HEK293 (cell line): ENCODE results near the gene CNFN.

Experiments used
- CTCF ChIA-PET: fragments of 350-600 bp; formaldehyde crosslinking; extraction: SDS; loops from one replicate; lab custom pipeline; 2021; ENCODE audit warnings: antibody characterized with exemption; lab: Yijun Ruan, JAX
- POLR2A ChIA-PET: fragments of 300-600 bp; formaldehyde crosslinking; extraction: SDS; loops from one replicate; lab custom pipeline; 2020; ENCODE audit warnings: antibody characterized with exemption, inconsistent platforms; lab: Yijun Ruan, JAX
- H3K27ac ChIP-seq: fragments of 200-500 bp; sonication (Bioruptor generic); 2 replicates; pipeline ENCODE4 v1.5.1; 2014; ENCODE audit warnings: low read depth, low read length, control low read depth, inconsistent platforms; ENCODE audit errors: extremely low read depth
- H3K36me3 ChIP-seq, 2 experiments: fragments of 200-500 bp in 1 of 2; sonication (Bioruptor generic) in 1 of 2; 1 replicate in 1 of 2; 2 replicates in 1 of 2; pipeline ENCODE4 v1.5.1; 2014 to 2017; ENCODE audit warnings: inconsistent platforms in 2 of 2, low read length in 2 of 2; ENCODE audit not compliant: control insufficient read depth in 2 of 2, insufficient read depth in 1 of 2
- H3K4me1 ChIP-seq: fragments of 200-500 bp; sonication (Bioruptor generic); 2 replicates; pipeline ENCODE4 v1.5.1; 2014; ENCODE audit warnings: mild to moderate bottlenecking, low read length, inconsistent platforms; ENCODE audit not compliant: control insufficient read depth, insufficient read depth
- H3K4me3 ChIP-seq: 2 replicates; pipeline ENCODE4 v1.5.1; 2011; ENCODE audit warnings: low read depth, mild to moderate bottlenecking, control low read depth, low read length, moderate library complexity
- H3K9me3 ChIP-seq: fragments of 200-500 bp; sonication (Bioruptor generic); 2 replicates; pipeline ENCODE4 v1.5.1; 2014; ENCODE audit warnings: low read depth, low read length, inconsistent platforms; ENCODE audit not compliant: control insufficient read depth, insufficient read depth
- GLIS1 ChIP-seq: fragments of 450-650 bp; formaldehyde crosslinking; IDR thresholded peaks from 2 replicates; pipeline ENCODE4 v1.5.1; 2016; ENCODE audit warnings: missing biosample characterization, missing genetic modification characterization
- GLIS2 ChIP-seq: fragments of 450-650 bp; formaldehyde crosslinking; IDR thresholded peaks from 2 replicates; pipeline ENCODE4 v1.5.1; 2016; ENCODE audit warnings: missing biosample characterization, missing genetic modification characterization
- KLF1 ChIP-seq: fragments of 450-650 bp; formaldehyde crosslinking; IDR thresholded peaks from 2 replicates; pipeline ENCODE4 v1.5.1; 2016; ENCODE audit warnings: missing biosample characterization, missing genetic modification characterization
- PBX3 ChIP-seq: sonication (generic); formaldehyde crosslinking; IDR thresholded peaks from 2 replicates; pipeline ENCODE4 v1.8.1; 2022; ENCODE audit warnings: mild to moderate bottlenecking, moderate library complexity, missing genetic modification reagents
- SP7 ChIP-seq: fragments of 450-650 bp; formaldehyde crosslinking; IDR thresholded peaks from 2 replicates; pipeline ENCODE4 v1.5.1; 2016; ENCODE audit warnings: missing biosample characterization, missing genetic modification characterization
- ZBTB17 ChIP-seq: fragments of 450-650 bp; formaldehyde crosslinking; IDR thresholded peaks from 2 replicates; pipeline ENCODE4 v1.5.1; 2016; ENCODE audit warnings: missing biosample characterization, missing genetic modification characterization
- ZEB2 ChIP-seq: fragments of 450-650 bp; formaldehyde crosslinking; IDR thresholded peaks from 2 replicates; pipeline ENCODE4 v1.5.1; 2016; ENCODE audit warnings: missing biosample characterization, missing genetic modification characterization
- ZNF10 ChIP-seq: fragments of 450-650 bp; formaldehyde crosslinking; IDR thresholded peaks from 2 replicates; pipeline ENCODE4 v1.5.1; 2017; ENCODE audit warnings: missing biosample characterization, missing genetic modification characterization
- ZNF175 ChIP-seq: fragments of 450-650 bp; formaldehyde crosslinking; IDR thresholded peaks from 2 replicates; pipeline ENCODE4 v1.5.1; 2016; ENCODE audit warnings: missing biosample characterization, missing genetic modification characterization
- ZNF211 ChIP-seq: fragments of 450-650 bp; formaldehyde crosslinking; IDR thresholded peaks from 2 replicates; pipeline ENCODE4 v1.5.1; 2016; ENCODE audit warnings: low read depth, missing biosample characterization, missing genetic modification characterization
- ZNF37A ChIP-seq: fragments of 450-650 bp; IDR thresholded peaks from 2 replicates; pipeline ENCODE4 v1.5.1; 2018; ENCODE audit warnings: missing biosample characterization, missing genetic modification characterization
- ZNF398 ChIP-seq: fragments of 450-650 bp; formaldehyde crosslinking; IDR thresholded peaks from 2 replicates; pipeline ENCODE4 v1.5.1; 2017; ENCODE audit warnings: missing biosample characterization, missing genetic modification characterization
- ZNF404 ChIP-seq: fragments of 450-650 bp; formaldehyde crosslinking; IDR thresholded peaks from 2 replicates; pipeline ENCODE4 v1.5.1; 2017; ENCODE audit warnings: missing biosample characterization, missing genetic modification characterization
- ZNF416 ChIP-seq: fragments of 450-650 bp; formaldehyde crosslinking; IDR thresholded peaks from 2 replicates; pipeline ENCODE4 v1.5.1; 2016; ENCODE audit warnings: missing biosample characterization, missing genetic modification characterization
- ZNF580 ChIP-seq: fragments of 450-650 bp; formaldehyde crosslinking; IDR thresholded peaks from 2 replicates; pipeline ENCODE4 v1.5.1; 2016; ENCODE audit warnings: missing biosample characterization, missing genetic modification characterization
- ZNF654 ChIP-seq: fragments of 450-650 bp; formaldehyde crosslinking; IDR thresholded peaks from 2 replicates; pipeline ENCODE4 v1.5.1; 2016; ENCODE audit warnings: low read depth, missing biosample characterization, missing genetic modification characterization
- ZNF660 ChIP-seq: fragments of 450-650 bp; IDR thresholded peaks from 2 replicates; pipeline ENCODE4 v1.5.1; 2018; ENCODE audit warnings: missing biosample characterization, mild to moderate bottlenecking, missing genetic modification characterization
- ZNF701 ChIP-seq: fragments of 450-650 bp; formaldehyde crosslinking; IDR thresholded peaks from 2 replicates; pipeline ENCODE4 v1.5.1; 2016; ENCODE audit warnings: missing biosample characterization, missing genetic modification characterization
- ZNF768 ChIP-seq: fragments of 450-650 bp; formaldehyde crosslinking; IDR thresholded peaks from 2 replicates; pipeline ENCODE4 v1.5.1; 2018; ENCODE audit warnings: missing biosample characterization, mild to moderate bottlenecking, missing genetic modification characterization
- TF ChIP-seq, protein P1 (sequence below): fragments of 450-650 bp; formaldehyde crosslinking; IDR thresholded peaks from 2 replicates; pipeline ENCODE4 v1.5.1; 2016; ENCODE audit warnings: missing biosample characterization, missing genetic modification characterization
- TF ChIP-seq, protein P2 (sequence below): fragments of 450-650 bp; formaldehyde crosslinking; IDR thresholded peaks from 2 replicates; pipeline ENCODE4 v1.5.1; 2016; ENCODE audit warnings: missing biosample characterization, missing genetic modification characterization
- TF ChIP-seq, protein P3 (sequence below): fragments of 450-650 bp; formaldehyde crosslinking; IDR thresholded peaks from 2 replicates; pipeline ENCODE4 v1.5.1; 2016; ENCODE audit warnings: missing biosample characterization, missing genetic modification characterization, borderline replicate concordance

The CNFN gene

DNA sequence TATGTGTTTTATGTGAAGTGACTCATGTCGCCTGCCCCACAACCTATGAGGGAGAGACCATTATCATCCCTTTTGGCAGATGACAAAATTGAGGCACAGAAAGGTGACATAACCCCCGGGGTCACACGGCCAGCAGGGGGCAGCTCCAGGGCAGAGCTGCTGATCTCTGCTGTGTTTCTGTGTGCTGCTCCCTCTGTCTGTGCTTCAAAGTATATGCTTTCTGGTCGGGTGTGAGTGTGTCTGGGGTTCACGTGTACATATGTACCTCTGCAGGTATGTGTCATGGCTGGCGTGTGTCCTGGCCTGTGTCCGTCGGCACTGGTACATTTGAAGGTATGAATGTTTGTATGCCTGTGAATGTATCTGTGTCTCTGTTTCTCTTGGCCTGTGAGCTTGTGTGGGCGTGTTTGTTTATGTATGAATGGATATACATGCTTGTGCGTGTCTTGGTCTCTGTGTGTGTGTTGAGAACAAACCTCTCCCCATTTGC, 30.0 kb upstream of the CNFN start (continued):
- TF ChIP-seq ZNF654 (tag by site-specific recombination) (no peak; the same call in 1 of the 2 replicates), ZNF211 (tag by site-specific recombination) (0 out of 2 replicates have a peak, but pooled peaks have one; percentile 7), KLF1 (tag by site-specific recombination) (peak; percentile 47; the same call in 1 of the 2 replicates), GLIS1 (tag by site-specific recombination) (no peak; the same call in 1 of the 2 replicates), ZNF175 (tag by site-specific recombination) (no peak), ZNF404 (tag by site-specific recombination) (no peak), ZEB2 (tag by site-specific recombination) (peak; percentile 68), ZNF768 (tag by site-specific recombination) (peak; percentile 84; the same call in 1 of the 2 replicates), ZBTB17 (tag by site-specific recombination) (peak; percentile 84), ZNF10 (0 out of 2 replicates have a peak, but pooled peaks have one; percentile 29), SP7 (tag by site-specific recombination) (peak; percentile 66; the same call in 1 of the 2 replicates), GLIS2 (tag by site-specific recombination) (peak; percentile 25; the same call in 1 of the 2 replicates), ZNF398 (no peak), ZNF701 (no peak), ZNF580 (peak; percentile 80), ZNF37A (no peak)
- TF ChIP-seq, protein P1, sequence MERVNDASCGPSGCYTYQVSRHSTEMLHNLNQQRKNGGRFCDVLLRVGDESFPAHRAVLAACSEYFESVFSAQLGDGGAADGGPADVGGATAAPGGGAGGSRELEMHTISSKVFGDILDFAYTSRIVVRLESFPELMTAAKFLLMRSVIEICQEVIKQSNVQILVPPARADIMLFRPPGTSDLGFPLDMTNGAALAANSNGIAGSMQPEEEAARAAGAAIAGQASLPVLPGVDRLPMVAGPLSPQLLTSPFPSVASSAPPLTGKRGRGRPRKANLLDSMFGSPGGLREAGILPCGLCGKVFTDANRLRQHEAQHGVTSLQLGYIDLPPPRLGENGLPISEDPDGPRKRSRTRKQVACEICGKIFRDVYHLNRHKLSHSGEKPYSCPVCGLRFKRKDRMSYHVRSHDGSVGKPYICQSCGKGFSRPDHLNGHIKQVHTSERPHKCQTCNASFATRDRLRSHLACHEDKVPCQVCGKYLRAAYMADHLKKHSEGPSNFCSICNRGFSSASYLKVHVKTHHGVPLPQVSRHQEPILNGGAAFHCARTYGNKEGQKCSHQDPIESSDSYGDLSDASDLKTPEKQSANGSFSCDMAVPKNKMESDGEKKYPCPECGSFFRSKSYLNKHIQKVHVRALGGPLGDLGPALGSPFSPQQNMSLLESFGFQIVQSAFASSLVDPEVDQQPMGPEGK (tag by site-specific recombination), result 0 out of 2 replicates have a peak, but pooled peaks have one; percentile 39
- TF ChIP-seq, protein P2, sequence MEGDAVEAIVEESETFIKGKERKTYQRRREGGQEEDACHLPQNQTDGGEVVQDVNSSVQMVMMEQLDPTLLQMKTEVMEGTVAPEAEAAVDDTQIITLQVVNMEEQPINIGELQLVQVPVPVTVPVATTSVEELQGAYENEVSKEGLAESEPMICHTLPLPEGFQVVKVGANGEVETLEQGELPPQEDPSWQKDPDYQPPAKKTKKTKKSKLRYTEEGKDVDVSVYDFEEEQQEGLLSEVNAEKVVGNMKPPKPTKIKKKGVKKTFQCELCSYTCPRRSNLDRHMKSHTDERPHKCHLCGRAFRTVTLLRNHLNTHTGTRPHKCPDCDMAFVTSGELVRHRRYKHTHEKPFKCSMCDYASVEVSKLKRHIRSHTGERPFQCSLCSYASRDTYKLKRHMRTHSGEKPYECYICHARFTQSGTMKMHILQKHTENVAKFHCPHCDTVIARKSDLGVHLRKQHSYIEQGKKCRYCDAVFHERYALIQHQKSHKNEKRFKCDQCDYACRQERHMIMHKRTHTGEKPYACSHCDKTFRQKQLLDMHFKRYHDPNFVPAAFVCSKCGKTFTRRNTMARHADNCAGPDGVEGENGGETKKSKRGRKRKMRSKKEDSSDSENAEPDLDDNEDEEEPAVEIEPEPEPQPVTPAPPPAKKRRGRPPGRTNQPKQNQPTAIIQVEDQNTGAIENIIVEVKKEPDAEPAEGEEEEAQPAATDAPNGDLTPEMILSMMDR (tag by site-specific recombination), result peak; percentile 97

DNA sequence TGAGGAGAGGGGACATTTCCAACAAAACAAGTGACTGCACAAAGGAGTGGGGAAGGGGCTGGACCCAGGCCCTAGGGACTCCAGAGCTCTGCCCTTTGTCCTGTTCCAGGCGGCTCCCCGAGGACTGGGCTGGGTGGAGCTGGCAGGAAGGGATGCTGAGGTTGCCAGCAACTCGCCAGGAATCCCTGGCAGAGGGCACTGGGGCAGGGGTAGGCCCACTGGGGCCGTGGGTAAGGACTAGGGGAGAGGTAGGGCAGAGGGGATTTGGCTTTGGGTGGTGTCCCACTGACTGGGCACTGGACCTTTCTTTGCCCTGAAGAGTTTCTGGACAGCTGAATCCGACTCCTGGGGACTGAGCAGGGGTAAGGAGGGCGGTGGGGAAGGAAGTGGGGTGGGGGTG, 29.2 kb upstream of the CNFN start:
- TF ChIP-seq ZNF701, result no peak
- TF ChIP-seq ZNF416 (tag by site-specific recombination), result no peak
- TF ChIP-seq, protein P3, sequence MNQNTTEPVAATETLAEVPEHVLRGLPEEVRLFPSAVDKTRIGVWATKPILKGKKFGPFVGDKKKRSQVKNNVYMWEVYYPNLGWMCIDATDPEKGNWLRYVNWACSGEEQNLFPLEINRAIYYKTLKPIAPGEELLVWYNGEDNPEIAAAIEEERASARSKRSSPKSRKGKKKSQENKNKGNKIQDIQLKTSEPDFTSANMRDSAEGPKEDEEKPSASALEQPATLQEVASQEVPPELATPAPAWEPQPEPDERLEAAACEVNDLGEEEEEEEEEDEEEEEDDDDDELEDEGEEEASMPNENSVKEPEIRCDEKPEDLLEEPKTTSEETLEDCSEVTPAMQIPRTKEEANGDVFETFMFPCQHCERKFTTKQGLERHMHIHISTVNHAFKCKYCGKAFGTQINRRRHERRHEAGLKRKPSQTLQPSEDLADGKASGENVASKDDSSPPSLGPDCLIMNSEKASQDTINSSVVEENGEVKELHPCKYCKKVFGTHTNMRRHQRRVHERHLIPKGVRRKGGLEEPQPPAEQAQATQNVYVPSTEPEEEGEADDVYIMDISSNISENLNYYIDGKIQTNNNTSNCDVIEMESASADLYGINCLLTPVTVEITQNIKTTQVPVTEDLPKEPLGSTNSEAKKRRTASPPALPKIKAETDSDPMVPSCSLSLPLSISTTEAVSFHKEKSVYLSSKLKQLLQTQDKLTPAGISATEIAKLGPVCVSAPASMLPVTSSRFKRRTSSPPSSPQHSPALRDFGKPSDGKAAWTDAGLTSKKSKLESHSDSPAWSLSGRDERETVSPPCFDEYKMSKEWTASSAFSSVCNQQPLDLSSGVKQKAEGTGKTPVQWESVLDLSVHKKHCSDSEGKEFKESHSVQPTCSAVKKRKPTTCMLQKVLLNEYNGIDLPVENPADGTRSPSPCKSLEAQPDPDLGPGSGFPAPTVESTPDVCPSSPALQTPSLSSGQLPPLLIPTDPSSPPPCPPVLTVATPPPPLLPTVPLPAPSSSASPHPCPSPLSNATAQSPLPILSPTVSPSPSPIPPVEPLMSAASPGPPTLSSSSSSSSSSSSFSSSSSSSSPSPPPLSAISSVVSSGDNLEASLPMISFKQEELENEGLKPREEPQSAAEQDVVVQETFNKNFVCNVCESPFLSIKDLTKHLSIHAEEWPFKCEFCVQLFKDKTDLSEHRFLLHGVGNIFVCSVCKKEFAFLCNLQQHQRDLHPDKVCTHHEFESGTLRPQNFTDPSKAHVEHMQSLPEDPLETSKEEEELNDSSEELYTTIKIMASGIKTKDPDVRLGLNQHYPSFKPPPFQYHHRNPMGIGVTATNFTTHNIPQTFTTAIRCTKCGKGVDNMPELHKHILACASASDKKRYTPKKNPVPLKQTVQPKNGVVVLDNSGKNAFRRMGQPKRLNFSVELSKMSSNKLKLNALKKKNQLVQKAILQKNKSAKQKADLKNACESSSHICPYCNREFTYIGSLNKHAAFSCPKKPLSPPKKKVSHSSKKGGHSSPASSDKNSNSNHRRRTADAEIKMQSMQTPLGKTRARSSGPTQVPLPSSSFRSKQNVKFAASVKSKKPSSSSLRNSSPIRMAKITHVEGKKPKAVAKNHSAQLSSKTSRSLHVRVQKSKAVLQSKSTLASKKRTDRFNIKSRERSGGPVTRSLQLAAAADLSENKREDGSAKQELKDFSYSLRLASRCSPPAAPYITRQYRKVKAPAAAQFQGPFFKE (tag by site-specific recombination), result no peak
- no peak for TF ChIP-seq ZNF660 (tag by site-specific recombination)
- TF ChIP-seq PBX3 (CRISPR knock-in tag), result no peak
- Histone ChIP-seq H3K36me3 (no peaks in the 10 kb centered on the region; a peak in 1 of 3 replicates), H3K9me3 (no peaks in the 10 kb centered on the region), H3K4me3 (no peak overlapping the region), H3K4me1 (peaks cover 3% of the 10 kb centered on the region; the same call in 1 of the 2 replicates), H3K27ac (no peak overlapping the region)
- ChIA-PET POLR2A (interaction anchor here (1.1 kb wide), 1 partner anchor 9 kb away, joined by 4 read pairs; no protein-coding TSS in a partner anchor), CTCF (interaction anchor here (1.3 to 11.4 kb wide), 5 partner anchors 16 to 31 kb away, joined by 4 to 98 read pairs (median 7); partner anchors contain the start of gene CXCL17)
